ENCODE data around the gene MDM2.

GRCh38 chr12:68759852-68760251, 48.1 kb upstream of the MDM2 start:
- TF ChIP-seq CTCF (IDR thresholded peaks at IDR 0.05; ENCODE audit: low read length) (no peak), EZH2phosphoT487 (IDR thresholded peaks at IDR 0.05; ENCODE audit: low read length) (no peak)
